ENCODE measurements around the gene NFIA. TPM values are rescaled to one million over a fixed set of nuclear protein-coding genes. Genes with fewer than 3 reads are reported as not detected.

Gene NFIA
- total RNA-seq, 1 experiment from 2014 or later: 20.9 TPM

- no peak for ATAC-seq
- no peak for DNase-seq (ENCODE audit: low read depth, low spot score)
- Histone ChIP-seq H3K4me1 (ENCODE audit: control insufficient read depth, insufficient read depth, low read length) (peaks cover 4% of the 10 kb centered on the region; the same call in 1 of the 2 replicates), H3K9me3 (ENCODE audit: control insufficient read depth, insufficient read depth, low read depth, low read length) (no peaks in the 10 kb centered on the region), H3K4me3 (ENCODE audit: low read depth in 2 of 2, low read length in 2 of 2) (no peak overlapping the region), H3K27ac (ENCODE audit: low read length) (no peak overlapping the region), H3K27me3 (ENCODE audit: control insufficient read depth, insufficient read depth, low read length) (no peaks in the 10 kb centered on the region), H3K36me3 (ENCODE audit: control insufficient read depth, insufficient read depth, low read length) (no peaks in the 10 kb centered on the region)
- BruUV-seq (replicated peaks): no TSS peak
- ChIA-PET CTCF (no interaction called here), POLR2A (no interaction called here)
- in situ Hi-C loops (cut with HindIII; ENCODE audit: low pct_unique_long_range_greater_than_20kb, low sequenced_read_pairs): no loop called here
- intact Hi-C loops (cut with micrococcal nuclease; ENCODE audit: unreplicated experiment): no loop called here
- no peak for TF ChIP-seq CTCF (IDR thresholded peaks at IDR 0.05)
- TF ChIP-seq SIN3A (IDR thresholded peaks at IDR 0.05; ENCODE audit: borderline replicate concordance, insufficient read depth, low read depth, low read length): no peak
- no peak for TF ChIP-seq REST (IDR thresholded peaks at IDR 0.05; ENCODE audit: insufficient read depth in 1 of 2, low read depth in 2 of 2, low read length in 1 of 2)
- no peak for TF ChIP-seq TCF7L2 (IDR thresholded peaks at IDR 0.05; ENCODE audit: low read depth, low read length)
- TF ChIP-seq POLR2AphosphoS5 (IDR thresholded peaks at IDR 0.05; ENCODE audit: low read depth, low read length): no peak
These were observed 19.2 kb downstream of the NFIA start for GRCh38 chr1:61101536-61101935.

GRCh38 chr1:61102041-61102440 lies 19.7 kb downstream of the NFIA start:
- DNase-seq (ENCODE audit: low read depth, low spot score): no peak
- ATAC-seq: no peak
- no peaks in the 10 kb centered on the region for H3K27me3 ChIP-seq (ENCODE audit: control insufficient read depth, insufficient read depth, low read length)
- H3K4me1 ChIP-seq (ENCODE audit: control insufficient read depth, insufficient read depth, low read length): peaks cover 4% of the 10 kb centered on the region; the same call in 1 of the 2 replicates
- POLR2A ChIA-PET: no interaction called here
- intact Hi-C loops (cut with micrococcal nuclease; ENCODE audit: unreplicated experiment): no loop called here
- H3K4me3 ChIP-seq (ENCODE audit: low read depth in 2 of 2, low read length in 2 of 2): no peak overlapping the region
- in situ Hi-C loops (cut with HindIII; ENCODE audit: low pct_unique_long_range_greater_than_20kb, low sequenced_read_pairs): no loop called here
- BruUV-seq (replicated peaks): no TSS peak
- no peak for TF ChIP-seq REST (IDR thresholded peaks at IDR 0.05; ENCODE audit: insufficient read depth in 1 of 2, low read depth in 2 of 2, low read length in 1 of 2)
- no peak for TF ChIP-seq TCF7L2 (IDR thresholded peaks at IDR 0.05; ENCODE audit: low read depth, low read length)
- TF ChIP-seq CTCF (IDR thresholded peaks at IDR 0.05): no peak
- TF ChIP-seq POLR2AphosphoS5 (IDR thresholded peaks at IDR 0.05; ENCODE audit: low read depth, low read length): no peak
- TF ChIP-seq SIN3A (IDR thresholded peaks at IDR 0.05; ENCODE audit: borderline replicate concordance, insufficient read depth, low read depth, low read length): no peak
- CTCF ChIA-PET: no interaction called here
- H3K27ac ChIP-seq (ENCODE audit: low read length): no peak overlapping the region
- no peaks in the 10 kb centered on the region for H3K36me3 ChIP-seq (ENCODE audit: control insufficient read depth, insufficient read depth, low read length)
- H3K9me3 ChIP-seq (ENCODE audit: control insufficient read depth, insufficient read depth, low read depth, low read length): peaks cover 2% of the 10 kb centered on the region; the same call in 1 of the 2 replicates

Data from Panc1 (cell line).